DOHH2 (cell line): ENCODE results near the gene PIGC.

Experiments used
- H3F3A ChIP-seq: fragments of 200-600 bp; sonication (generic), shearing (Covaris generic); 2 replicates; pipeline ENCODE4 v1.6.0; 2016; ENCODE audit warnings: antibody characterized with exemption, mild to moderate bottlenecking; ENCODE audit not compliant: control insufficient read depth, insufficient read depth
- H3K27ac ChIP-seq: fragments of 200-600 bp; sonication (generic); 2 replicates; pipeline ENCODE4 v1.5.1; 2014; ENCODE audit warnings: low read depth, mild to moderate bottlenecking, low read length, moderate library complexity
- H3K27me3 ChIP-seq: fragments of 200-600 bp; sonication (generic); 2 replicates; pipeline ENCODE4 v1.6.1; 2014; ENCODE audit warnings: mild to moderate bottlenecking, low read length, mixed read lengths; ENCODE audit not compliant: control insufficient read depth
- H3K36me3 ChIP-seq: fragments of 200-600 bp; sonication (generic); 2 replicates; pipeline ENCODE4 v1.6.1; 2014; ENCODE audit warnings: mild to moderate bottlenecking, low read length, moderate library complexity, mixed read lengths; ENCODE audit not compliant: control insufficient read depth
- H3K4me1 ChIP-seq: fragments of 200-600 bp; sonication (generic); 2 replicates; pipeline ENCODE4 v1.6.1; 2014; ENCODE audit warnings: mild to moderate bottlenecking, low read length, mixed read lengths; ENCODE audit not compliant: control insufficient read depth
- H3K4me2 ChIP-seq: fragments of 200-600 bp; sonication (generic); 2 replicates; pipeline ENCODE4 v1.6.0; 2014; ENCODE audit warnings: mild to moderate bottlenecking, low read length, moderate library complexity
- H3K4me3 ChIP-seq: fragments of 200-600 bp; sonication (generic); 2 replicates; pipeline ENCODE4 v1.5.1; 2014; ENCODE audit warnings: mild to moderate bottlenecking, low read length, mixed read lengths
- H3K79me2 ChIP-seq: fragments of 200-600 bp; sonication (generic); 2 replicates; pipeline ENCODE4 v1.6.1; 2014; ENCODE audit warnings: mild to moderate bottlenecking, low read length, mixed read lengths; ENCODE audit not compliant: control insufficient read depth
- H3K9me2 ChIP-seq: fragments of 200-600 bp; sonication (generic); replicated peaks from 2 replicates; pipeline ENCODE4 v1.6.1; 2014; ENCODE audit warnings: mild to moderate bottlenecking, low read length, mixed read lengths; ENCODE audit not compliant: control insufficient read depth
- H3K9me3 ChIP-seq: fragments of 200-600 bp; sonication (generic); 2 replicates; pipeline ENCODE4 v1.6.1; 2014; ENCODE audit warnings: antibody characterized with exemption, low read length, mixed read lengths; ENCODE audit not compliant: control insufficient read depth, insufficient read depth
- H4K20me1 ChIP-seq: fragments of 200-600 bp; sonication (generic); 2 replicates; pipeline ENCODE4 v1.6.0; 2014; ENCODE audit warnings: low read depth, mild to moderate bottlenecking, antibody characterized with exemption, low read length, moderate library complexity; ENCODE audit not compliant: control insufficient read depth, insufficient read depth
- EZH2phosphoT487 ChIP-seq: fragments of 200-600 bp; sonication (generic); IDR thresholded peaks from 2 replicates; pipeline ENCODE4 v1.6.1; 2017; ENCODE audit warnings: borderline replicate concordance, mild to moderate bottlenecking, antibody characterized with exemption, low read length, moderate library complexity, mixed read lengths
- TF ChIP-seq, protein P1 (sequence below): fragments of 200-600 bp; sonication (generic); IDR thresholded peaks from one replicate; pipeline ENCODE4 v1.5.1; 2014; ENCODE audit warnings: antibody characterized with exemption, mild to moderate bottlenecking, low read depth, low read length; ENCODE audit not compliant: poor library complexity, severe bottlenecking

Gene PIGC

DNA sequence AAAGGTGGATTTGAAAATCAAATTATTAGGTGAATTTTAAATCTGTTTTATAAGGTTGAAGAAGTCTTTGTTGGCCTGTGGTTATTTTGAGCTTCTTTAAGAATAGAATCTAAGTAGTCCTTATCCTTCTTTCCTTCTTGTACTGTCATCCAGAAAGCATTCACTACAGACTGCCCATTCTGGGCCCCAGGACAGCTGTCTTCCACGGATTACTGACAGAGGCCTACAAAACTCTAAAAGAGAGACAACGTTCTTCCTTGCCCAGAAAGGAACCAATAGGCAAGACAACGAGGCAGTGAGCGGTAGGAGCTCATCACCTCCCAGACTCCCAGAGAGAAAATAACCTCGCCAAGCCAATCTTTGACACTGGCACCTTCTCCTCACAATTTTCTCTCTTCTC lies 24.4 kb upstream of the PIGC start:
- no peak overlapping the region for H3K4me2 ChIP-seq

DNA sequence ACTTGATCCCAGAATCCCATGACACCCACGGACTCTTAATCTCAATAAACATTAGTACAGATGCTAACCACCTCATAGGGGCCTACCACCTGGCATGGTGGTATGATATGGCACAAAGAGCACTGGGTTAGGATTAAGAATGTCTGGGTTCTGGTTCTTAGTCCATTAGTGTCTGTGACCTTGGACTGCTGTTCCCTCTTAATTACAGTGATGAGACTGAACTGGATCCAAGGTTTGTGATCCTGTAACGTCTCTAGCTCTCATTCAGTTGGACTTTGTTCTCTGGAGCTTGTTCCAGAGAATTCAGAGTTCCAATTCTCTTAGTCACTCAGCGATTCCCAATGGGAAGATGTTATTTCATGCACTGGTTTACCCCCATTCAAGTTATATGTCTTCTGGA lies 23.6 kb upstream of the PIGC start:
- no peaks in the 10 kb centered on the region for H3K9me2 ChIP-seq
- no peaks in the 10 kb centered on the region for H3K36me3 ChIP-seq
- no peak overlapping the region for H3K4me3 ChIP-seq
- H3K4me2 ChIP-seq = no peak overlapping the region
- no peaks in the 10 kb centered on the region for H3K79me2 ChIP-seq
- TF ChIP-seq, protein P1, sequence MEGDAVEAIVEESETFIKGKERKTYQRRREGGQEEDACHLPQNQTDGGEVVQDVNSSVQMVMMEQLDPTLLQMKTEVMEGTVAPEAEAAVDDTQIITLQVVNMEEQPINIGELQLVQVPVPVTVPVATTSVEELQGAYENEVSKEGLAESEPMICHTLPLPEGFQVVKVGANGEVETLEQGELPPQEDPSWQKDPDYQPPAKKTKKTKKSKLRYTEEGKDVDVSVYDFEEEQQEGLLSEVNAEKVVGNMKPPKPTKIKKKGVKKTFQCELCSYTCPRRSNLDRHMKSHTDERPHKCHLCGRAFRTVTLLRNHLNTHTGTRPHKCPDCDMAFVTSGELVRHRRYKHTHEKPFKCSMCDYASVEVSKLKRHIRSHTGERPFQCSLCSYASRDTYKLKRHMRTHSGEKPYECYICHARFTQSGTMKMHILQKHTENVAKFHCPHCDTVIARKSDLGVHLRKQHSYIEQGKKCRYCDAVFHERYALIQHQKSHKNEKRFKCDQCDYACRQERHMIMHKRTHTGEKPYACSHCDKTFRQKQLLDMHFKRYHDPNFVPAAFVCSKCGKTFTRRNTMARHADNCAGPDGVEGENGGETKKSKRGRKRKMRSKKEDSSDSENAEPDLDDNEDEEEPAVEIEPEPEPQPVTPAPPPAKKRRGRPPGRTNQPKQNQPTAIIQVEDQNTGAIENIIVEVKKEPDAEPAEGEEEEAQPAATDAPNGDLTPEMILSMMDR = no peak
- TF ChIP-seq EZH2phosphoT487 = no peak
- H3F3A ChIP-seq = no peaks in the 10 kb centered on the region
- no peaks in the 10 kb centered on the region; the same call in 1 of the 2 replicates for H3K9me3 ChIP-seq
- H3K27me3 ChIP-seq = no peaks in the 10 kb centered on the region; the same call in 1 of the 2 replicates
- H3K4me1 ChIP-seq = no peaks in the 10 kb centered on the region
- H4K20me1 ChIP-seq = no peaks in the 10 kb centered on the region
- no peak overlapping the region for H3K27ac ChIP-seq

More for the DNA sequence above, 24.4 kb upstream of the PIGC start:
- no peaks in the 10 kb centered on the region for H3K4me1 ChIP-seq
- no peaks in the 10 kb centered on the region for H3K9me2 ChIP-seq
- H3F3A ChIP-seq = no peaks in the 10 kb centered on the region
- TF ChIP-seq, protein P1 = no peak
- TF ChIP-seq EZH2phosphoT487 = no peak
- no peaks in the 10 kb centered on the region for H3K36me3 ChIP-seq
- H3K9me3 ChIP-seq = no peaks in the 10 kb centered on the region; the same call in 1 of the 2 replicates
- no peaks in the 10 kb centered on the region; the same call in 1 of the 2 replicates for H3K27me3 ChIP-seq
- no peak overlapping the region for H3K4me3 ChIP-seq
- H3K27ac ChIP-seq = no peak overlapping the region
- H4K20me1 ChIP-seq = no peaks in the 10 kb centered on the region
- no peaks in the 10 kb centered on the region for H3K79me2 ChIP-seq

DNA sequence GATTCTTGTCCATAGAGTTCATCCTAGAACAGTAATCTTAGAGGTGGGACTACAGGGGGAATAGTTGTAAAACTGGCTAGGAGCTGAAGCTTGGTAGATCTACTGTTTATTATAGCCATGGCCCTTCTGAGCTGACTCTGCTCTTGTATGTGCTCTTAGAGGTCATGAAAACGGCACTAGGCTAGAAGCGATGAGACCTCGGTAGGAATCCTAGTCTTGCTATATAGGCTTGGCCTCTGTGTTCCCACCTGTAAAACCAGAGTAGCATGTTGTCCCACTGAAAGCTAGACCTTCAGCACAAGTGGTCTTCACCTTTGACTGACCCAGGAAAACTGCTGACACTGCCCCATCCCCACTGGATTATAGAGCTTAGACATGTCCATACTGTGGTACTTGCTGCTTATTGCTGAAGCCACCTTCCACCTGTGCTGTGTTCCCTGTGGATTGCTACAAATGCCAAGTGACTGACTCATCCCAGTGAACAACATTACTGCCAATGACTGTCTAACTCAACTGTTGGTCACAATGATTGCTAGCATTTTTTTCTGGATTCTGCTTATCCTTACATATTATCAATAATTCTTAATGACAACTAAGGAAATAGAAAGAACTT lies 23.0 kb upstream of the PIGC start:
- no peaks in the 10 kb centered on the region for H3K79me2 ChIP-seq
- H3K4me2 ChIP-seq = no peak overlapping the region
- no peak overlapping the region for H3K4me3 ChIP-seq
- H3K9me2 ChIP-seq = no peaks in the 10 kb centered on the region
- H3K36me3 ChIP-seq = no peaks in the 10 kb centered on the region
- H3K27ac ChIP-seq = no peak overlapping the region
- H3K9me3 ChIP-seq = no peaks in the 10 kb centered on the region; the same call in 1 of the 2 replicates
- H3F3A ChIP-seq = no peaks in the 10 kb centered on the region
- H4K20me1 ChIP-seq = no peaks in the 10 kb centered on the region
- no peaks in the 10 kb centered on the region for H3K4me1 ChIP-seq
- no peak for TF ChIP-seq EZH2phosphoT487
- TF ChIP-seq, protein P1 = no peak
- no peaks in the 10 kb centered on the region; the same call in 1 of the 2 replicates for H3K27me3 ChIP-seq

DNA sequence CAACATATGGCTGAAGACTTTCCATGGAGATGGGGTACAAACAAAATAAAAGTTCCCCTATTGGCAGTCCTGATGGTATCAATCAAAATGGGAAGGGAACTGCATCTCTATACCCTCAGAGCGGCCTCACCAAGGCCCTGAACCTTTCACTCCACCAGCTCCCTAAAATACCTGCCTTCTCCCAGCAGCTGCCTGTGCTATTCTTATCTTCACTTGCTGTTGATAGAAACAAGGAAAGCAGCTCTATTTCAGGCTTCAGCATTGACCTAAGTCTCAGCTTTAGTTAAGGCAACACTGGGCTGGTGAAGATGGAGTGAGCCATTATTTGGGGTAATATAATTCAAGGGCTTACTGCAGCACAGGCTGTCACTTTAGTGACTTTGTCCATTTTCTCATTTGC lies 21.7 kb upstream of the PIGC start:
- no peak for TF ChIP-seq EZH2phosphoT487
- TF ChIP-seq, protein P1 = no peak
- Histone ChIP-seq H3K27me3 (peaks cover 3% of the 10 kb centered on the region; the same call in 1 of the 2 replicates), H3K4me3 (no peak overlapping the region), H3K9me2 (no peaks in the 10 kb centered on the region), H4K20me1 (no peaks in the 10 kb centered on the region), H3K4me2 (no peak overlapping the region), H3K9me3 (no peaks in the 10 kb centered on the region; the same call in 1 of the 2 replicates), H3K79me2 (no peaks in the 10 kb centered on the region), H3K4me1 (no peaks in the 10 kb centered on the region), H3K27ac (no peak overlapping the region), H3K36me3 (no peaks in the 10 kb centered on the region), H3F3A (no peaks in the 10 kb centered on the region)
